Sigmoid colon (tissue), 4 donors: Measurements from ENCODE around the gene CADM3.
A peak's percentile ranks its signal among the peaks of the same experiment; 100 is the strongest.

Experiments used
- POLR2A ChIP-seq, 2 donors: fragments of 450-650 bp; IDR thresholded peaks; one replicate each; pipeline ENCODE4 v1.6.1; 2016; ENCODE audit warnings: antibody characterized with exemption in 2 of 2, mild to moderate bottlenecking in 2 of 2, moderate library complexity in 2 of 2
- POLR2AphosphoS5 ChIP-seq, 4 donors: sonication (generic); formaldehyde crosslinking; IDR thresholded peaks; one replicate each; pipeline ENCODE4 v1.6.1; 2017; ENCODE audit warnings: antibody characterized with exemption in 4 of 4

GRCh38 chr1:159161001-159161718, 10.3 kb upstream of the CADM3 start:
- TF ChIP-seq POLR2A (IDR thresholded peaks at IDR 0.05) (no peak), POLR2AphosphoS5 (IDR thresholded peaks at IDR 0.05) (peak in 1 of 4 donors; percentile 31)
